CD8-positive, alpha-beta memory T cell (primary cell): ENCODE data around the gene SMIM8. TPM values are rescaled to one million over a fixed set of nuclear protein-coding genes. Genes with fewer than 3 reads are reported as not detected.
A peak's percentile ranks its signal among the peaks of the same experiment; 100 is the strongest.

Experiments
- CTCF ChIA-PET: fragments of 350-600 bp; sonication (Branson Sonifier 250); formaldehyde crosslinking; loops from one replicate; lab custom pipeline; 2021; ENCODE audit warnings: antibody characterized with exemption; lab: Charles Lee
- POLR2A ChIA-PET: fragments of 350-600 bp; sonication (Branson Sonifier 250); formaldehyde crosslinking; loops from one replicate; lab custom pipeline; 2021; ENCODE audit warnings: antibody characterized with exemption; lab: Charles Lee
- DNase-seq, 5 donors: peaks; one replicate each; pipeline versions ENCODE4 v3.0.0 to v3.0.0-alpha.2; 2020 to 2022; ENCODE audit warnings: mixed read lengths in 1 of 5
- H3K27ac ChIP-seq: one replicate; pipeline ENCODE4 v1.7.0; 2013; ENCODE audit warnings: low read depth, mild to moderate bottlenecking, low read length, moderate library complexity
- H3K27me3 ChIP-seq: 2 replicates; pipeline ENCODE4 v1.7.0; 2013; ENCODE audit warnings: low read length, mild to moderate bottlenecking; ENCODE audit not compliant: insufficient read depth, poor library complexity, severe bottlenecking
- H3K36me3 ChIP-seq: 2 replicates; pipeline ENCODE4 v1.7.0; 2013; ENCODE audit warnings: mild to moderate bottlenecking, low read length, moderate library complexity; ENCODE audit not compliant: insufficient read depth
- H3K4me1 ChIP-seq: 2 replicates; pipeline ENCODE4 v1.7.0; 2013; ENCODE audit warnings: mild to moderate bottlenecking, low read length, moderate library complexity; ENCODE audit not compliant: insufficient read depth
- H3K4me3 ChIP-seq: 2 replicates; pipeline ENCODE4 v1.7.0; 2013; ENCODE audit warnings: mild to moderate bottlenecking, low read length
- H3K9me3 ChIP-seq: 2 replicates; pipeline ENCODE4 v1.7.0; 2013; ENCODE audit warnings: mild to moderate bottlenecking, low read length
- H3K27ac Mint-ChIP-seq, 8 donors: one replicate each; pipeline ENCODE4 v1.8.0; 2020 to 2021; ENCODE audit warnings: mixed read lengths in 8 of 8, mild to moderate bottlenecking in 6 of 8, inconsistent platforms in 3 of 8, moderate library complexity in 3 of 8
- H3K27me3 Mint-ChIP-seq, 2 donors: one replicate each; pipeline ENCODE4 v1.8.0; 2020 to 2021; ENCODE audit warnings: mixed read lengths in 2 of 2, mild to moderate bottlenecking in 1 of 2, moderate library complexity in 1 of 2
- H3K36me3 Mint-ChIP-seq, 3 donors: one replicate each; pipeline ENCODE4 v1.8.0; 2020 to 2021; ENCODE audit warnings: mixed read lengths in 3 of 3, inconsistent platforms in 1 of 3, mild to moderate bottlenecking in 1 of 3
- H3K4me1 Mint-ChIP-seq, 3 donors: one replicate each; pipeline ENCODE4 v1.8.0; 2020 to 2021; ENCODE audit warnings: mixed read lengths in 3 of 3, inconsistent platforms in 1 of 3, mild to moderate bottlenecking in 1 of 3
- H3K4me3 Mint-ChIP-seq, 7 donors: one replicate each; pipeline ENCODE4 v1.8.0; 2020 to 2021; ENCODE audit warnings: mixed read lengths in 7 of 7, mild to moderate bottlenecking in 6 of 7, moderate library complexity in 4 of 7, inconsistent platforms in 2 of 7
- H3K9me3 Mint-ChIP-seq, 5 donors: one replicate each; pipeline ENCODE4 v1.8.0; 2020 to 2022; ENCODE audit warnings: mixed read lengths in 5 of 5, mild to moderate bottlenecking in 3 of 5, moderate library complexity in 2 of 5, inconsistent platforms in 1 of 5
- polyA plus RNA-seq: library from polyadenylated mRNA; unstranded; fragments of 300-500 nt; fragmentation: Illumina TruSeq; gene quantifications from one replicate; pipeline ENCODE4 v1.2.3, GENCODE V29; 2021
- total RNA-seq, 2 experiments: library from RNA; stranded (reverse); gene quantifications; one replicate each; pipeline ENCODE4 v1.2.3, GENCODE V29; 2021

Gene SMIM8
- total RNA-seq, result 1 to 10 TPM; 7.0 to 9.4 TPM
- 16.2 TPM for polyA plus RNA-seq

- Mint-ChIP-seq H3K9me3 (no peaks in the 10 kb centered on the region), H3K4me1 (peaks cover 18 to 32% (median 18%) of the 10 kb centered on the region in 3 donors), H3K4me3 (peak within 1 kb of the TSS; percentile 94 to 99 (median 98)), H3K27ac (peak within 1 kb of the TSS; percentile 70 to 99 (median 92)), H3K27me3 (peaks cover 2 to 7% of the 10 kb centered on the region in 2 donors), H3K36me3 (peaks cover 0 to 5% (median 4%) of the 10 kb centered on the region in 3 donors)
- CTCF ChIA-PET, result interaction anchor here (0.6 to 1.8 kb wide), 10 partner anchors 10 to 165 kb away, joined by 3 to 5 read pairs (median 4); no protein-coding TSS in a partner anchor
- Histone ChIP-seq H3K4me1 (no peaks in the 10 kb centered on the region), H3K27ac (peak within 1 kb of the TSS; percentile 58), H3K9me3 (no peaks in the 10 kb centered on the region), H3K27me3 (no peaks in the 10 kb centered on the region), H3K36me3 (no peaks in the 10 kb centered on the region), H3K4me3 (peak within 1 kb of the TSS; percentile 77)
- DNase-seq, result peak; percentile 79 to 88 (median 81)
- POLR2A ChIA-PET, result interaction anchor here (1.0 kb wide), 1 partner anchor 149 kb away, joined by 3 read pairs; no protein-coding TSS in a partner anchor
These were observed at the start of gene SMIM8 for GRCh38 chr6:87322304-87323212. TSS of gene SMIM8 (plus strand) at chr6:87322588. CDS start at chr6:87337032, 14,444 bp downstream.

GRCh38 chr6:87274660-87275274, 47.6 kb upstream of the SMIM8 start:
- H3K9me3 ChIP-seq, result no peaks in the 10 kb centered on the region
- H3K9me3 Mint-ChIP-seq, result no peaks in the 10 kb centered on the region
- H3K27me3 ChIP-seq, result no peaks in the 10 kb centered on the region
- no peak for DNase-seq
- H3K4me1 Mint-ChIP-seq, result peaks cover 7 to 11% (median 10%) of the 10 kb centered on the region in 3 donors
- H3K4me3 ChIP-seq, result no peak overlapping the region
- no peak overlapping the region for H3K27ac ChIP-seq
- no peaks in the 10 kb centered on the region for H3K27me3 Mint-ChIP-seq
- no peaks in the 10 kb centered on the region for H3K36me3 ChIP-seq
- POLR2A ChIA-PET, result no interaction called here
- CTCF ChIA-PET, result no interaction called here
- peaks cover 4% of the 10 kb centered on the region for H3K4me1 ChIP-seq
- peak overlapping the region in 1 of 8 donors; percentile 24 for H3K27ac Mint-ChIP-seq
- H3K36me3 Mint-ChIP-seq, result no peaks in the 10 kb centered on the region
- H3K4me3 Mint-ChIP-seq, result no peak overlapping the region

GRCh38 chr6:87276624-87277023, 45.8 kb upstream of the SMIM8 start:
- ChIA-PET POLR2A (no interaction called here), CTCF (interaction anchor here (1.4 to 1.8 kb wide), 2 partner anchors 11 to 136 kb away, joined by 3 to 4 read pairs; no protein-coding TSS in a partner anchor)
- peak overlapping the region in 2 of 8 donors; percentile 6 to 44 for H3K27ac Mint-ChIP-seq
- H3K4me1 Mint-ChIP-seq, result peaks cover 9 to 19% (median 18%) of the 10 kb centered on the region in 3 donors
- no peaks in the 10 kb centered on the region for H3K36me3 ChIP-seq
- no peaks in the 10 kb centered on the region for H3K27me3 Mint-ChIP-seq
- H3K4me1 ChIP-seq, result peaks cover 4% of the 10 kb centered on the region
- H3K27ac ChIP-seq, result no peak overlapping the region
- H3K36me3 Mint-ChIP-seq, result no peaks in the 10 kb centered on the region
- no peak for DNase-seq
- H3K9me3 Mint-ChIP-seq, result no peaks in the 10 kb centered on the region
- H3K27me3 ChIP-seq, result no peaks in the 10 kb centered on the region
- H3K4me3 ChIP-seq, result no peak overlapping the region
- no peak overlapping the region for H3K4me3 Mint-ChIP-seq
- no peaks in the 10 kb centered on the region for H3K9me3 ChIP-seq

GRCh38 chr6:87277123-87277522, 45.3 kb upstream of the SMIM8 start:
- no peak overlapping the region for H3K27ac Mint-ChIP-seq
- H3K27me3 Mint-ChIP-seq, result no peaks in the 10 kb centered on the region
- H3K4me3 Mint-ChIP-seq, result no peak overlapping the region
- ChIA-PET CTCF (interaction anchor here (1.4 to 1.8 kb wide), 2 partner anchors 10 to 136 kb away, joined by 3 to 4 read pairs; no protein-coding TSS in a partner anchor), POLR2A (no interaction called here)
- Histone ChIP-seq H3K27me3 (no peaks in the 10 kb centered on the region), H3K36me3 (no peaks in the 10 kb centered on the region), H3K4me1 (peaks cover 4% of the 10 kb centered on the region), H3K27ac (no peak overlapping the region), H3K9me3 (no peaks in the 10 kb centered on the region), H3K4me3 (no peak overlapping the region)
- no peaks in the 10 kb centered on the region for H3K36me3 Mint-ChIP-seq
- H3K9me3 Mint-ChIP-seq, result no peaks in the 10 kb centered on the region
- peaks cover 9 to 19% (median 18%) of the 10 kb centered on the region in 3 donors for H3K4me1 Mint-ChIP-seq
- DNase-seq, result no peak

GRCh38 chr6:87279196-87279595, 43.2 kb upstream of the SMIM8 start:
- DNase-seq, result no peak
- no peaks in the 10 kb centered on the region for H3K27me3 ChIP-seq
- Mint-ChIP-seq H3K4me3 (no peak overlapping the region), H3K27ac (peak overlapping the region in 5 of 8 donors; percentile 20 to 97 (median 70)), H3K27me3 (no peaks in the 10 kb centered on the region), H3K9me3 (no peaks in the 10 kb centered on the region), H3K4me1 (peaks cover 9 to 19% (median 18%) of the 10 kb centered on the region in 3 donors), H3K36me3 (no peaks in the 10 kb centered on the region)
- POLR2A ChIA-PET, result no interaction called here
- H3K36me3 ChIP-seq, result no peaks in the 10 kb centered on the region
- no peak overlapping the region for H3K27ac ChIP-seq
- peaks cover 4% of the 10 kb centered on the region for H3K4me1 ChIP-seq
- no peak overlapping the region for H3K4me3 ChIP-seq
- no peaks in the 10 kb centered on the region for H3K9me3 ChIP-seq
- CTCF ChIA-PET, result interaction anchor here (1.1 kb wide), 1 partner anchor 43 kb away, joined by 3 read pairs; the partner anchor contains the start of gene SMIM8

- peaks cover 9 to 19% (median 18%) of the 10 kb centered on the region in 3 donors for H3K4me1 Mint-ChIP-seq
- H3K4me3 Mint-ChIP-seq, result no peak overlapping the region
- peaks cover 0 to 1% (median 0%) of the 10 kb centered on the region in 3 donors for H3K36me3 Mint-ChIP-seq
- Histone ChIP-seq H3K27ac (no peak overlapping the region), H3K4me1 (peaks cover 4% of the 10 kb centered on the region), H3K9me3 (no peaks in the 10 kb centered on the region), H3K27me3 (no peaks in the 10 kb centered on the region), H3K4me3 (no peak overlapping the region), H3K36me3 (no peaks in the 10 kb centered on the region)
- H3K27me3 Mint-ChIP-seq, result peaks cover 3 to 6% of the 10 kb centered on the region in 2 donors
- peak overlapping the region in 1 of 8 donors; percentile 1 for H3K27ac Mint-ChIP-seq
- ChIA-PET POLR2A (no interaction called here), CTCF (interaction anchor here (1.0 kb wide), 1 partner anchor 69 kb away, joined by 3 read pairs; no protein-coding TSS in a partner anchor)
- no peaks in the 10 kb centered on the region for H3K9me3 Mint-ChIP-seq
- no peak for DNase-seq
These were observed 41.0 kb upstream of the SMIM8 start for GRCh38 chr6:87281426-87281825.

- H3K4me1 Mint-ChIP-seq, result peaks cover 9 to 19% (median 18%) of the 10 kb centered on the region in 3 donors
- no peaks in the 10 kb centered on the region for H3K36me3 ChIP-seq
- H3K36me3 Mint-ChIP-seq, result peaks cover 0 to 1% (median 0%) of the 10 kb centered on the region in 3 donors
- H3K9me3 Mint-ChIP-seq, result no peaks in the 10 kb centered on the region
- peaks cover 3 to 8% of the 10 kb centered on the region in 2 donors for H3K27me3 Mint-ChIP-seq
- no peak overlapping the region for H3K27ac ChIP-seq
- H3K4me3 Mint-ChIP-seq, result no peak overlapping the region
- H3K27ac Mint-ChIP-seq, result no peak overlapping the region
- ChIA-PET CTCF (no interaction called here), POLR2A (no interaction called here)
- DNase-seq, result no peak
- H3K9me3 ChIP-seq, result no peaks in the 10 kb centered on the region
- H3K27me3 ChIP-seq, result no peaks in the 10 kb centered on the region
- no peak overlapping the region for H3K4me3 ChIP-seq
- H3K4me1 ChIP-seq, result peaks cover 4% of the 10 kb centered on the region
These were observed 39.6 kb upstream of the SMIM8 start for GRCh38 chr6:87282743-87283142.
